ENCODE data around the gene RWDD2A. TPM values are rescaled to one million over a fixed set of nuclear protein-coding genes. Genes with fewer than 3 reads are reported as not detected.
"Not testable (repeated sequence)": the region's sequence is repeated elsewhere in the genome, so short reads cannot be mapped to it uniquely, and the experiment has no call there.

The RWDD2A gene
- total RNA-seq, 4 donors from 2014 or later: 3.2 to 6.4 (median 4.4) TPM

DNA sequence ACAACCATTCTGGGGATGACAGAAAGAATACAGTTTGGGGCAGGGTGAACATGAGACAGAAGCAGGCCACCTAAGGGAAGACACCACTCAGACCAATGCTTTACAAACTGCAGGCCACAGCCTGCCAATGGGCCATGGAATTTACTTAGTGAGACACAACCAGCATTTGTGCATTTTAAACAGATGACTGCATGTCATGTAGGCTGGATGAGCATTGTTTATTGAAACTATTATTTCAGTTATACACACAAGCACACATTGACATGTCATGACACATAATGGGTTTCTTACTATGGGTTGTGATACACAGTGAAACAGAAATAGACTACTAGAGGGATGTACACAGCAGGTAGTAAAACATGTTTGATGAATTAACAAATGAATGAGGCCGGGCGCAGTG is 8.1 kb upstream of the RWDD2A start:
- Histone ChIP-seq H3K27ac (no peak overlapping the region), H3K4me3 (no peak overlapping the region), H3K9me3 (no peaks in the 10 kb centered on the region), H3K36me3 (peaks cover 0 to 86% of the 10 kb centered on the region in 2 donors), H3K27me3 (no peaks in the 10 kb centered on the region), H3K4me1 (no peaks in the 10 kb centered on the region)
- TF ChIP-seq EP300 (IDR thresholded peaks at IDR 0.05) (no peak), POLR2AphosphoS5 (IDR thresholded peaks at IDR 0.05) (no peak), POLR2A (IDR thresholded peaks at IDR 0.05) (no peak)
- TF ChIP-seq, protein P1, sequence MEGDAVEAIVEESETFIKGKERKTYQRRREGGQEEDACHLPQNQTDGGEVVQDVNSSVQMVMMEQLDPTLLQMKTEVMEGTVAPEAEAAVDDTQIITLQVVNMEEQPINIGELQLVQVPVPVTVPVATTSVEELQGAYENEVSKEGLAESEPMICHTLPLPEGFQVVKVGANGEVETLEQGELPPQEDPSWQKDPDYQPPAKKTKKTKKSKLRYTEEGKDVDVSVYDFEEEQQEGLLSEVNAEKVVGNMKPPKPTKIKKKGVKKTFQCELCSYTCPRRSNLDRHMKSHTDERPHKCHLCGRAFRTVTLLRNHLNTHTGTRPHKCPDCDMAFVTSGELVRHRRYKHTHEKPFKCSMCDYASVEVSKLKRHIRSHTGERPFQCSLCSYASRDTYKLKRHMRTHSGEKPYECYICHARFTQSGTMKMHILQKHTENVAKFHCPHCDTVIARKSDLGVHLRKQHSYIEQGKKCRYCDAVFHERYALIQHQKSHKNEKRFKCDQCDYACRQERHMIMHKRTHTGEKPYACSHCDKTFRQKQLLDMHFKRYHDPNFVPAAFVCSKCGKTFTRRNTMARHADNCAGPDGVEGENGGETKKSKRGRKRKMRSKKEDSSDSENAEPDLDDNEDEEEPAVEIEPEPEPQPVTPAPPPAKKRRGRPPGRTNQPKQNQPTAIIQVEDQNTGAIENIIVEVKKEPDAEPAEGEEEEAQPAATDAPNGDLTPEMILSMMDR (IDR thresholded peaks at IDR 0.05): no peak
- no peak for ATAC-seq
- WGBS, 2 donors (ENCODE audit: low coverage in 1 of 2): 75 to 82% methylated on average over 2 of the region's 2 CpGs

DNA sequence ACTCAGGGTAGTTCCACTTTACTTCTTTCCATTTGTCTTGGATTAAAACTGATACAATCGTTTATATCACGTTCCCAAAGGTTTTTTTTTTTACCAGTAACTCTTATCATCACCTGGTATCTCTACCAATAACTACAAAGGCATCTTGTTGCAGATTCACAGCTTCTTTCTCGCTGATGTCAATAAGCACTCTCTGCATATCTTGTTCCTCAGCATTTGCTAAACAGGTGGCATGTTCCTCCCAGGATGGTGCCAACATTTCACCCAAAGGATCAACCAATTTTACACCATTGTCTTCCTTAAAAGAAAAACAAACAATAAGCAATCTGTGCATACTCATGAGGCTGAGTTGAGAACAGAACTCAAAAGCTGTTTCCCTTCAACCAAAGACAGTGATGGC is 4.7 kb upstream of the RWDD2A start:
- Histone ChIP-seq H3K4me3 (no peak overlapping the region), H3K27me3 (no peaks in the 10 kb centered on the region), H3K36me3 (peaks cover 0 to 52% of the 10 kb centered on the region in 2 donors), H3K27ac (no peak overlapping the region), H3K4me1 (peaks cover 0 to 22% (median 4%) of the 10 kb centered on the region in 3 donors), H3K9me3 (no peaks in the 10 kb centered on the region)
- TF ChIP-seq, protein P1 (IDR thresholded peaks at IDR 0.05): no peak
- TF ChIP-seq POLR2A (IDR thresholded peaks at IDR 0.05) (no peak), EP300 (IDR thresholded peaks at IDR 0.05) (no peak), POLR2AphosphoS5 (IDR thresholded peaks at IDR 0.05) (no peak)
- ATAC-seq: no peak
- 77 to 79% methylated on average over 2 to 3 of the region's 3 CpGs for WGBS, 2 donors (ENCODE audit: low coverage in 1 of 2)

DNA sequence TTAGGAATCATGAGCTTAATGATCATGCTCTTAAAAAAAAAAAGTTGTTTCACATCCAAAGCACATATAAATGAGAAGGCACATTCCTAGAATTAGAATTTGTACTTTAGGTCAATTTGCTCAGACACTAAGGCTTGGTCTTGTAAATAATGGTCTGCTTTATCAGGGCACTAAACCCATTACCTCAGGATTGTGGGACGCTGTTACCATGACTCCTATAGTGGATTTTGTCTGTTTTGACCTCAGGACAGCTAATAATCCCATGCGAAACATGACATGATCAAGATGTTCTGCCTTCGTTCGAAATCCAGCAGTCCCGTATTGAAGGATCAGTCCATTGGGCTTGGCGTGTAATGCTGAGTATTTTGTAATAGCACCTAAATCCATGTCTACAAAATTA is 2.5 kb upstream of the RWDD2A start:
- Histone ChIP-seq H3K27me3 (no peaks in the 10 kb centered on the region), H3K4me3 (no peak overlapping the region), H3K27ac (no peak overlapping the region), H3K9me3 (no peaks in the 10 kb centered on the region), H3K36me3 (peaks cover 0 to 35% of the 10 kb centered on the region in 2 donors), H3K4me1 (peaks cover 0 to 37% (median 4%) of the 10 kb centered on the region in 3 donors)
- TF ChIP-seq POLR2AphosphoS5 (IDR thresholded peaks at IDR 0.05) (no peak), POLR2A (IDR thresholded peaks at IDR 0.05) (no peak), EP300 (IDR thresholded peaks at IDR 0.05) (no peak)
- TF ChIP-seq, protein P1 (IDR thresholded peaks at IDR 0.05): no peak
- no peak for ATAC-seq
- 81 to 84% methylated on average over 6 of the region's 6 CpGs for WGBS, 2 donors (ENCODE audit: low coverage in 1 of 2)

DNA sequence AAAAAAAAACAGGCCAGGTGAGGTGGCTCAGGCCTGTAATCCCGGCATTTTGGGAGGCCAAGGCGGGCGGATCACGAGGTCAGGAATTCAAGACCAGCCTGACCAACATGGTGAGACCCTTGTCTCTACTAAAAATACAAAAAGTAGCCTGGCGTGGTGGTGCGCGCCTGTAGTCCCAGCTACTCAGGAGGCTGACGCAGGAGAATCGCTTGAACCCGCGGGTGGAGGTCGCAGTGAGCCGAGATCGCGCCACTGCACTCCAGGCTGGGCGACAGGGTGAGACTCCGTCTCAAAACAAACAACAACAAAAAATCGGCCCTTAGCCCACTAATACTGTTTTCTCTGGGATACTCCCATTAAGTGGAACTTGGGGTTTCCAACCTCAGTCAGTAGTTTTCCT is 1.2 kb upstream of the RWDD2A start:
- H3K9me3 ChIP-seq, H3K27me3 ChIP-seq, ATAC-seq, H3K27ac ChIP-seq: not testable (repeated sequence)
- Histone ChIP-seq H3K36me3 (peaks cover 0 to 35% of the 10 kb centered on the region in 2 donors), H3K4me3 (peak overlapping the region; percentile 52 to 71), H3K4me1 (peaks cover 0 to 37% (median 4%) of the 10 kb centered on the region in 3 donors)
- WGBS, 2 donors (ENCODE audit: low coverage in 1 of 2): 90 to 92% methylated on average over 8 to 14 of the region's 18 CpGs

DNA sequence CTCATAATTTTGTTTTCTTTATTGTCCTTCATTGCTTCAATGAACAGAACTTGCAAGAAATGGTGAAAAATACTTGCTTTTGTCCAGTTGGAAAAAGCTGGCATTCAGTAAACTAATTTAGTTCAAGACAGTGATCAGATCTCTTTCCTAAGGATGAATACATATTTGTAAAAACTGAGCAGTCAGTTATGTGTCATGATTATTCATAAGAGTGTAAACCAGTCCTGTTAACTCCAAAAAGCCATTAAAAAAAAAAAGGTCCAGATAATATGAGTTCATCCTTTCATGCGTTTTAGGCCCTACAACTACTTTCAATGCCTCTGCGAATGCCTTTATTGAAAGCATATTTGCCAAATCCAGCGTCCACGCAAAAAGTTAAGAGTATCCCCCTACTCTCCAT is 701 bp upstream of the RWDD2A start:
- Histone ChIP-seq H3K36me3 (peaks cover 0 to 35% of the 10 kb centered on the region in 2 donors), H3K27ac (peak overlapping the region in 3 of 4 donors; percentile 83 to 91 (median 90)), H3K4me3 (peak overlapping the region; percentile 52 to 71), H3K27me3 (no peaks in the 10 kb centered on the region), H3K4me1 (peaks cover 0 to 37% (median 4%) of the 10 kb centered on the region in 3 donors), H3K9me3 (no peaks in the 10 kb centered on the region)
- TF ChIP-seq EP300 (IDR thresholded peaks at IDR 0.05) (no peak), POLR2A (IDR thresholded peaks at IDR 0.05) (no peak), POLR2AphosphoS5 (IDR thresholded peaks at IDR 0.05) (no peak)
- TF ChIP-seq, protein P1 (IDR thresholded peaks at IDR 0.05): no peak
- ATAC-seq: no peak
- WGBS, 2 donors (ENCODE audit: low coverage in 1 of 2): 0% methylated on average over 4 of the region's 4 CpGs

Measured in gastroesophageal sphincter (tissue), 4 donors.